Peyer's patch (tissue), 4 donors: ENCODE measurements around the gene GNB5. TPM values are rescaled to one million over a fixed set of nuclear protein-coding genes. Genes with fewer than 3 reads are reported as not detected.

Experiments used
- DNase-seq, 3 donors: peaks; one replicate each; pipeline ENCODE4 v3.0.0-alpha.2; 2017 to 2019
- H3K27ac ChIP-seq, 4 donors: fragments of 200-600 bp; sonication (generic); one replicate each; pipeline ENCODE4 v1.5.1; 2016 to 2019
- H3K27me3 ChIP-seq, 2 donors: fragments of 200-600 bp; sonication (generic); one replicate each; pipeline ENCODE4 v1.5.1; 2019
- H3K36me3 ChIP-seq, 3 donors: fragments of 200-600 bp; sonication (generic); one replicate each; pipeline ENCODE4 v1.5.1; 2016 to 2019
- H3K4me1 ChIP-seq, 4 donors: fragments of 200-600 bp; sonication (generic); one replicate each; pipeline ENCODE4 v1.5.1; 2016 to 2019
- H3K4me3 ChIP-seq, 4 donors: fragments of 200-600 bp; sonication (generic); 1 replicate in 3 of 4; 2 replicates in 1 of 4; pipeline ENCODE4 v1.5.1; 2016 to 2019; ENCODE audit warnings: mild to moderate bottlenecking in 1 of 4
- H3K9me3 ChIP-seq, 4 donors: fragments of 200-600 bp; sonication (generic); one replicate each; pipeline ENCODE4 v1.5.1; 2016 to 2019; ENCODE audit warnings: mild to moderate bottlenecking in 1 of 4
- CTCF ChIP-seq, 6 experiments: fragments of 450-650 bp in 4 of 6; fragments of 200-600 bp in 2 of 6; sonication (generic) in 1 of 6; IDR thresholded peaks; one replicate each; pipeline ENCODE4 v1.5.1; 2017 to 2019; ENCODE audit warnings: antibody characterized with exemption in 6 of 6, mild to moderate bottlenecking in 3 of 6, moderate library complexity in 1 of 6
- POLR2A ChIP-seq, 2 donors: fragments of 450-650 bp; IDR thresholded peaks; one replicate each; pipeline ENCODE4 v1.5.1; 2017; ENCODE audit warnings: antibody characterized with exemption in 2 of 2, mild to moderate bottlenecking in 2 of 2, moderate library complexity in 2 of 2
- total RNA-seq, 4 donors: library from RNA; depleted of rRNA; stranded (reverse); fragments of >200 nt; gene quantifications; one replicate each; pipeline ENCODE4 v1.1.0, GENCODE V29; 2016

GNB5 gene
- total RNA-seq, 4 donors from 2014 or later, result 6.1 to 120 (median 7.6) TPM

- Histone ChIP-seq H3K9me3 (no peaks in the 10 kb centered on the region), H3K27ac (no peak overlapping the region), H3K27me3 (no peaks in the 10 kb centered on the region), H3K4me1 (no peaks in the 10 kb centered on the region), H3K4me3 (no peak overlapping the region), H3K36me3 (peaks cover 0 to 10% (median 0%) of the 10 kb centered on the region in 3 donors)
- TF ChIP-seq POLR2A (IDR thresholded peaks at IDR 0.05) (no peak), CTCF (IDR thresholded peaks at IDR 0.05) (no peak)
- no peak for DNase-seq
These were observed 8.1 kb upstream of the GNB5 start for GRCh38 chr15:52199271-52199670.

DNA sequence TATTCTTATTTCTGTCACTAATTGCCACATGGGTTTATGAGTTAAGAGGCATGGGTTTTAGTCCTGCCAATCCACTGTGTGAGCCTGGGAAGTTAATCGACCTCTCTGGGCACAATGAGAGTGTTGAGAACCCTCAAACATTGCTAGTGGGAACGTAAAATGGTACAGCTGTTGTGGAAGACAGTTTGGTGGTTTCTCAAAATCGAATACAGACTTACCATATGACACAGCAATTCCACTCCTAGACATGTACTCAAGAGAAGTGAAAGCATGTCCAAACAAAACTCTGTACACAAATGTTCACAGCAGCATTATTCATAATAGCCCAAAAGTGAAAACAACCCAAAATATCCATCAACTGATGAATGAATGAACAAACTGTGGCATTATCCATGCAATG is 5.7 kb upstream of the GNB5 start:
- H3K27ac ChIP-seq, result no peak overlapping the region
- no peak for TF ChIP-seq POLR2A (IDR thresholded peaks at IDR 0.05)
- no peak for TF ChIP-seq CTCF (IDR thresholded peaks at IDR 0.05)
- H3K9me3 ChIP-seq, result no peaks in the 10 kb centered on the region
- DNase-seq, result no peak
- peaks cover 0 to 4% (median 0%) of the 10 kb centered on the region in 3 donors for H3K36me3 ChIP-seq
- H3K4me1 ChIP-seq, result no peaks in the 10 kb centered on the region
- H3K4me3 ChIP-seq, result no peak overlapping the region
- no peaks in the 10 kb centered on the region for H3K27me3 ChIP-seq

- no peak for DNase-seq
- Histone ChIP-seq H3K4me3 (no peak overlapping the region), H3K4me1 (no peaks in the 10 kb centered on the region), H3K36me3 (peaks cover 0 to 4% (median 0%) of the 10 kb centered on the region in 3 donors), H3K27me3 (no peaks in the 10 kb centered on the region), H3K27ac (no peak overlapping the region), H3K9me3 (no peaks in the 10 kb centered on the region)
- TF ChIP-seq POLR2A (IDR thresholded peaks at IDR 0.05) (no peak), CTCF (IDR thresholded peaks at IDR 0.05) (no peak)
These were observed 2.6 kb upstream of the GNB5 start for GRCh38 chr15:52193791-52194190.

DNA sequence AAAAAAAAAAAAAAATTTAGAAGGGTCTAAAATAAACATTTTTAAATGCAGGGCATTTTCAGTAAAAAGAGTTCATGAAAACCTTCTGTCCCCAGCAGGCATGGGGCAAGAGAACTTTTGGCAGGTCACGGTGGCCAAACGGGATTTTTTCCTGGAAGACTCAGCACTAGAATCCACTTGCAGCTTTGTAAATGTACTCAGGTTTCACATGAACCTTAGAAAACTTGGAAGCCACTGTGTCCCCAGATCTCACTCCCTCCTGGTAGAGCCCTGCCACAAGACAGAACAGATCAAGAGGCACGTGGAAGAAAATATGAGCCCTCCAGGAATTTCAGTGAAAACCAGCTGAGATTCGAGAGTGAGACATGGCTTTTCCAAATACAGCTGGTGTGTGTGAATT is 2.1 kb upstream of the GNB5 start:
- Histone ChIP-seq H3K9me3 (no peaks in the 10 kb centered on the region), H3K27me3 (no peaks in the 10 kb centered on the region), H3K4me3 (no peak overlapping the region), H3K36me3 (peaks cover 0 to 4% (median 0%) of the 10 kb centered on the region in 3 donors), H3K27ac (no peak overlapping the region), H3K4me1 (no peaks in the 10 kb centered on the region)
- DNase-seq, result no peak
- TF ChIP-seq POLR2A (IDR thresholded peaks at IDR 0.05) (no peak), CTCF (IDR thresholded peaks at IDR 0.05) (no peak)

DNA sequence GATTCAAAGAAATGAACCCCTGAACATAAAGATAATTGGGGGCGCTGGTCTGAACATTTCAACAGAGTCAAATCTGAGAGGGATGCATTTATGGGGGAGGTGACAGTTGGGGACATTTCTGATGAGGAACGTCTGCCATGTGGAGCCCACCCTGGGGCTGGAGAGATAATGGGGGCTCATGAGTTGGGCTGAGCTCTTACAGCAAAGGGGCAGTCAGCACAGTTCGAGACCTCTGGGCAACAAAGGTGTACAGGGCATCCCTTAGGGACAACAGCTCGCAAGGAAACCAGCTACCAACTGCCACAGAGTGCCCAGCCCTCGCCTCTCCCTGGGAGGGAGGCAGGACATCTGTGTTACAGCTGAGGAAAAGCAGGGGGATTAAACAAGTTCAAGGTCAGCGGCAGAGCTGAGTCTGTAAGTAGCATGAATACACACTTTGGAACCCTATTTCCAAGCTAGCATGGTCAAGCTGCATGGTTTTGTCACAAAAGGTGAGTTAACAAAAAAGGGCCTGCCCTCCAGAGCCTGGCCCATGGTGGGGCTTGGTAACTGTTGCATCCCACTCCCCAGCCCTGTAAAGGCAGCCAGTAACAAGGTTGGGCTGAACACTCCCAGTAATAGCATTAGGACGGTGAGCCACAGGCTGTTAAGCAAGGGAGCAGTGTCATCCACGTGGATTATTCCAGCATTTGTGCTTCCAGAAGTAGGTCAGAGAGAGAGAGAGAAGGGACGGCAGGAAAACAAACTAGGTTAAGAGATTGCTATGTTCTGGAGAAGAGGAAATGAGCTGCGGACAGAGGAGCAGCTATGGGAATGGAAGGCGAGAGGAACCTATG is 4.3 kb downstream of the GNB5 start:
- TF ChIP-seq POLR2A (IDR thresholded peaks at IDR 0.05), result no peak
- TF ChIP-seq CTCF (IDR thresholded peaks at IDR 0.05), result no peak
- H3K27ac ChIP-seq, result no peak overlapping the region
- H3K4me1 ChIP-seq, result no peaks in the 10 kb centered on the region
- no peak for DNase-seq
- no peaks in the 10 kb centered on the region for H3K27me3 ChIP-seq
- H3K9me3 ChIP-seq, result no peaks in the 10 kb centered on the region
- H3K36me3 ChIP-seq, result no peaks in the 10 kb centered on the region
- no peak overlapping the region for H3K4me3 ChIP-seq
